K562 (cell line): Measurements from ENCODE around the gene COL1A1. TPM values are rescaled to one million over a fixed set of nuclear protein-coding genes. Genes with fewer than 3 reads are reported as not detected.

Source experiments
- ADNP ChIP-seq: fragments of 200-800 bp; sonication (Bioruptor generic); IDR thresholded peaks from 2 replicates; pipeline ENCODE4 v1.6.1; 2016; ENCODE audit warnings: missing genetic modification characterization, missing compliant biosample characterization
- ATF7 ChIP-seq: fragments of 450-650 bp; IDR thresholded peaks from 2 replicates; pipeline ENCODE4 v1.7.1; 2014; ENCODE audit warnings: mild to moderate bottlenecking, moderate library complexity
- BCOR ChIP-seq: fragments of 450-650 bp; IDR thresholded peaks from 2 replicates; pipeline ENCODE4 v1.6.1; 2016
- BHLHE40 ChIP-seq: IDR thresholded peaks from 2 replicates; pipeline ENCODE4 v1.6.1; 2011; ENCODE audit warnings: low read length, improper control_type of control experiment
- CEBPB ChIP-seq: fragments of 450-650 bp; IDR thresholded peaks from 2 replicates; pipeline ENCODE4 v1.6.1; 2016; ENCODE audit warnings: missing genetic modification characterization, missing compliant biosample characterization
- CREB1 ChIP-seq, 2 experiments: sonication (generic) in 1 of 2; formaldehyde crosslinking in 1 of 2; IDR thresholded peaks; 2 replicates each; pipeline versions ENCODE4 v1.6.1 to v1.8.0; 2012 to 2022; ENCODE audit warnings: inconsistent platforms in 1 of 2, mild to moderate bottlenecking in 1 of 2, missing genetic modification reagents in 1 of 2, moderate library complexity in 1 of 2
- DIDO1 ChIP-seq: fragments of 450-650 bp; IDR thresholded peaks from 2 replicates; pipeline ENCODE4 v1.6.1; 2016; ENCODE audit warnings: low read depth, missing biosample characterization, missing genetic modification characterization
- ESRRB ChIP-seq: fragments of 250-450 bp; sonication (Bioruptor Pico); IDR thresholded peaks from 2 replicates; pipeline ENCODE4 v1.5.0; 2020; ENCODE audit warnings: mild to moderate bottlenecking, moderate library complexity, borderline replicate concordance
- FOSL1 ChIP-seq: fragments of 200-800 bp; sonication (Bioruptor generic); conservative IDR thresholded peaks from 2 replicates; pipeline ENCODE4 v1.6.1; 2016; ENCODE audit warnings: missing genetic modification characterization, missing compliant biosample characterization
- FOXM1 ChIP-seq, 2 experiments: fragments of 450-650 bp in 1 of 2; sonication (generic) in 1 of 2; formaldehyde crosslinking in 1 of 2; IDR thresholded peaks; 2 replicates each; pipeline versions ENCODE4 v1.6.1 to v1.9.0; 2017 to 2022; ENCODE audit warnings: low read depth in 2 of 2, mild to moderate bottlenecking in 2 of 2, missing genetic modification reagents in 1 of 2, moderate library complexity in 1 of 2
- JUND ChIP-seq, 2 experiments: IDR thresholded peaks; 2 replicates in 1 of 2; 3 replicates in 1 of 2; pipeline ENCODE4 v1.6.1; 2011; ENCODE audit warnings: borderline replicate concordance in 2 of 2, low read depth in 2 of 2, low read length in 2 of 2, improper control_type of control experiment in 1 of 2, missing biosample characterization in 1 of 2, missing genetic modification characterization in 1 of 2, missing genetic modification reagents in 1 of 2
- KDM1A ChIP-seq, 2 experiments: fragments of 450-650 bp; IDR thresholded peaks; 2 replicates each; pipeline ENCODE4 v1.6.1; 2016; ENCODE audit warnings: mild to moderate bottlenecking in 2 of 2
- MAFG ChIP-seq: fragments of 450-650 bp; conservative IDR thresholded peaks from 2 replicates; pipeline ENCODE4 v1.6.1; 2016; ENCODE audit warnings: missing genetic modification characterization, missing compliant biosample characterization
- NR3C1 ChIP-seq: sonication (generic); formaldehyde crosslinking; IDR thresholded peaks from 2 replicates; pipeline ENCODE4 v1.8.1; 2022; ENCODE audit warnings: missing genetic modification reagents
- PML ChIP-seq: IDR thresholded peaks from 2 replicates; pipeline ENCODE4 v1.6.1; 2012; ENCODE audit warnings: low read length, inconsistent platforms
- POLR2A ChIP-seq: fragments of 450-650 bp; conservative IDR thresholded peaks from 2 replicates; pipeline ENCODE4 v1.6.1; 2016
- RBM25 ChIP-seq: fragments of 200-400 bp; formaldehyde crosslinking; IDR thresholded peaks from 2 replicates; pipeline ENCODE4 v1.6.1; 2018; ENCODE audit warnings: low read length, low read depth, moderate library complexity; ENCODE audit not compliant: severe bottlenecking
- RBM39 ChIP-seq: fragments of 200-400 bp; formaldehyde crosslinking; optimal IDR thresholded peaks from 2 replicates; pipeline ENCODE3; 2018; ENCODE audit warnings: low read depth, low read length
- RCOR1 ChIP-seq, 2 experiments: IDR thresholded peaks; 2 replicates each; pipeline ENCODE4 v1.6.1; 2012; ENCODE audit warnings: low read depth in 2 of 2, low read length in 2 of 2, borderline replicate concordance in 1 of 2, improper control_type of control experiment in 1 of 2
- SMARCA5 ChIP-seq: fragments of 450-650 bp; IDR thresholded peaks from 2 replicates; pipeline ENCODE4 v1.6.1; 2016
- YY1 ChIP-seq, 3 experiments: IDR thresholded peaks; 2 replicates each; pipeline ENCODE4 v1.6.1; 2011; ENCODE audit warnings: low read length in 2 of 3, mild to moderate bottlenecking in 2 of 3, moderate library complexity in 2 of 3, borderline replicate concordance in 1 of 3, control low read depth in 1 of 3, low read depth in 1 of 3; ENCODE audit not compliant: insufficient read depth in 3 of 3, insufficient replicate concordance in 2 of 3, control insufficient read depth in 1 of 3, insufficient read length in 1 of 3; ENCODE audit errors: extremely low read depth in 1 of 3
- ZFP36 ChIP-seq: fragments of 150-350 bp; IDR thresholded peaks from 2 replicates; pipeline ENCODE4 v1.6.1; 2018; ENCODE audit warnings: low read length, low read depth; ENCODE audit not compliant: partially characterized antibody
- ZNF586 ChIP-seq: fragments of 450-650 bp; formaldehyde crosslinking; conservative IDR thresholded peaks from 2 replicates; pipeline ENCODE4 v1.4.0; 2020; ENCODE audit warnings: mild to moderate bottlenecking, moderate library complexity
- polyA plus RNA-seq, 8 experiments: library from polyadenylated mRNA; depleted of rRNA in 4 of 8; stranded (reverse) in 5 of 8; unstranded in 3 of 8; fragments of >200 nt; fragmentation: Nextera tagmentation in 2 of 8; fragmentation: Illumina TruSeq in 1 of 8; extraction: Ambion mirVana in 2 of 8; extraction: Trizol in 1 of 8; gene quantifications; 2 replicates each; pipeline versions ENCODE4 v1.2.1 to v1.2.3, GENCODE V29; 2011 to 2014; ENCODE audit warnings: inconsistent platforms in 1 of 8, missing spikeins in 1 of 8
- total RNA-seq, 7 experiments: library from RNA; depleted of rRNA in 6 of 7; stranded (reverse); fragments of >200 nt in 6 of 7; fragmentation: Illumina TruSeq in 2 of 7; extraction: Trizol in 2 of 7; gene quantifications; 2 replicates each; pipeline versions ENCODE4 v1.2.1 to v1.2.3, GENCODE V29; 2011 to 2021; ENCODE audit warnings: low replicate concordance in 1 of 7
- TF ChIP-seq, protein P1 (sequence below): fragments of 250-450 bp; sonication (Bioruptor Pico); IDR thresholded peaks from 2 replicates; pipeline ENCODE4 v1.5.0; 2021; ENCODE audit warnings: mild to moderate bottlenecking, moderate library complexity

COL1A1 gene
- total and polyA plus RNA-seq, 9 of the 15 experiments (the other 6 are each of a cell fraction or from before 2014, with no cell fraction given) = 0.04 to 3.4 (median 0.18) TPM

GRCh38 chr17:50212121-50212843, 10.9 kb upstream of the COL1A1 start (continued):
- TF ChIP-seq DIDO1 (tag) = no peak
- TF ChIP-seq NR3C1 = no peak
- TF ChIP-seq PML = 0 out of 2 replicates have a peak, but pooled peaks have one; percentile 35
- TF ChIP-seq ADNP (tag) = peak; percentile 84
- TF ChIP-seq POLR2A = no peak
- TF ChIP-seq FOSL1 (tag) = no peak
- TF ChIP-seq RCOR1 (IDR thresholded peaks at IDR 0.05; ENCODE audit: borderline replicate concordance in 1 of 2, low read depth in 2 of 2, low read length in 2 of 2) = peak in 1 of 2 experiments; percentile 32; a peak in 1 of 4 replicates
- TF ChIP-seq RBM25 = peak; percentile 80
- peak; percentile 47; the same call in 1 of the 2 replicates for TF ChIP-seq FOXM1 (IDR thresholded peaks at IDR 0.05; ENCODE audit: low read depth)
- no peak for TF ChIP-seq FOXM1 (CRISPR knock-in tag; IDR thresholded peaks at IDR 0.05; ENCODE audit: low read depth)
- TF ChIP-seq ZFP36 = peak; percentile 90
- TF ChIP-seq RBM39 = no peak
- no peak for TF ChIP-seq ESRRB
- TF ChIP-seq CREB1 (IDR thresholded peaks at IDR 0.05) = no peak
- peak; percentile 80 for TF ChIP-seq CREB1 (CRISPR knock-in tag; IDR thresholded peaks at IDR 0.05)
- TF ChIP-seq BCOR = peak; percentile 80
- no peak for TF ChIP-seq ZNF586 (CRISPR knock-in tag)
- TF ChIP-seq SMARCA5 = peak; percentile 73; the same call in 1 of the 2 replicates
- no peak for TF ChIP-seq YY1 (IDR thresholded peaks at IDR 0.05; ENCODE audit: borderline replicate concordance in 1 of 3, control insufficient read depth in 1 of 3, extremely low read depth in 1 of 3, insufficient read depth in 3 of 3, insufficient read length in 1 of 3, insufficient replicate concordance in 2 of 3, low read depth in 1 of 3, low read length in 2 of 3)
- TF ChIP-seq ATF7 = peak; percentile 28; the same call in 1 of the 2 replicates
- peak; percentile 35; the same call in 1 of the 2 replicates for TF ChIP-seq BHLHE40
- 0 out of 2 replicates have a peak, but pooled peaks have one; percentile 39 for TF ChIP-seq MAFG (tag)
- peak; percentile 42 for TF ChIP-seq CEBPB
- TF ChIP-seq, protein P1, sequence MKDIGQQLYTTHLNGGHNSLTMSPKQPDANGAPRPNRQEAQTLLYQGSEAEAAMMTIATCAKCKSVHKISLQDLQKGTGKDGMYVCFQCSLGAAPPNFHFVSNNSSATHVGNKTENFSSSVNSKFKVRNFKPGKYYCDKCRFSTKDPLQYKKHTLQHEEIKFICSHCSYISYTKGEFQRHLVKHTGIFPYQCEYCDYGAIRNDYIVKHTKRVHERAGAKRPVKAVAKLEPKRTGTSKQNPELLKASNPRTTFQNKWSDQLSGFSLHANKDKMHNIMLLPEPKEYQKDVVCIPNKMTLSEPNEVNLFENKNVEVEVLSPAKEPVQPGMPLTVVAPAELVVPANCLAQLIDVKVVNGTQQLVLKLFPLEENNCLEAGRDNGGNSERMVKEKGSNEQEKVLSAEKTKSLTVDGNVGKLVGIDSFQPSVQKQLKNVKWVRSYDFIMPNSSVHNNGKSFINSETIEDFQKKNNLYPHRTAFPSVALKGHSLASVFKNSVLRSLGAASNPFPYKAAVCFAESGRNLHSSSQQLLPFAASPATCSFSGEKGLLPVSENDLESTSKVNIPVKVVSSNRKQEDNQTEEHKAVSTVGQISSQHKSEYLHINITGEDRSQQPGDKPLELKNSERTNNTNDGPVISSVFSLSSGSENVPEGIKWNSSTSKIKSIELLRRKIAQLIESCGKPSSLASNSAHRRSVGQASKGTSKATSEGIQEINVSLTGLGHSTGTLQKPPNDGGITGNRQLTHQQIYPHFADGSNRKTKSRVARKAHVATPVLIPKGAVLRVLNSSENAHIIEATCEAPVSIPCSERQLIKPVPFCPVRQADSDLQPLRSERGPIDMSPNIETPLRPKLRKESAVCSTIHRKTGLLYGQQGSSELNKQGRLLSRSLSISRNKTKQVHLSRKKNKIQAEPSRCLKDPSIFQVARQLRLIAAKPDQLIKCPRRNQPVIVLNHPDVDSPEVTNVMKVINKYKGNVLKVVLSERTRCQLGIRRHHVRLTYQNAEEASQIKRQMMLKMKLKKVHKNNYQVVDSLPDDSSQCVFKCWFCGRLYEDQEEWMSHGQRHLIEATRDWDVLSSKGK (CRISPR knock-in tag) = no peak
- TF ChIP-seq JUND (IDR thresholded peaks at IDR 0.05; ENCODE audit: borderline replicate concordance, low read depth, low read length) = peak; percentile 56; the same call in 1 of the 2 replicates
- peak; percentile 35; the same call in 2 of the 3 replicates for TF ChIP-seq JUND (tag; IDR thresholded peaks at IDR 0.05; ENCODE audit: borderline replicate concordance, low read depth, low read length)
- peak; percentile 74 to 81 for TF ChIP-seq KDM1A (IDR thresholded peaks at IDR 0.05)
